H1 (cell line): ENCODE data around the gene DRC7. TPM values are rescaled to one million over a fixed set of nuclear protein-coding genes. Genes with fewer than 3 reads are reported as not detected.
A peak's percentile ranks its signal among the peaks of the same experiment; 100 is the strongest.

Experiments
- CTCF ChIA-PET: fragments of 300-600 bp; sonication (Branson Sonifier 250); formaldehyde crosslinking; loops from one replicate; lab custom pipeline; 2021; ENCODE audit not compliant: partially characterized antibody; lab: Charles Lee
- POLR2A ChIA-PET: fragments of 300-600 bp; sonication (Branson Sonifier 250); formaldehyde crosslinking; loops from one replicate; lab custom pipeline; 2021; ENCODE audit warnings: inconsistent platforms; ENCODE audit not compliant: partially characterized antibody; lab: Charles Lee
- DNase-seq, 2 experiments: peaks; one replicate each; pipeline versions ENCODE4 v3.0.0 to v3.0.0-alpha.2; 2010 to 2022; ENCODE audit warnings: low spot score in 2 of 2, low read depth in 1 of 2, mixed read lengths in 1 of 2
- FAIRE-seq: peaks from 2 replicates; lab custom pipeline; 2011; peaks lifted over from hg19 to GRCh38; lab: Jason Lieb, UNC
- H2AFZ ChIP-seq: 2 replicates; pipeline ENCODE4 v1.8.1; 2012; ENCODE audit warnings: low read length, inconsistent platforms
- H2AK5ac ChIP-seq: 2 replicates; pipeline ENCODE4 v1.6.1; 2013; ENCODE audit warnings: low read depth, low read length
- H2BK120ac ChIP-seq: replicated peaks from 2 replicates; pipeline ENCODE3; 2013; ENCODE audit warnings: low read depth, low read length, inconsistent platforms
- H2BK12ac ChIP-seq: 2 replicates; pipeline ENCODE4 v1.6.1; 2013; ENCODE audit warnings: low read depth, low read length
- H2BK15ac ChIP-seq: 2 replicates; pipeline ENCODE4 v1.6.1; 2013; ENCODE audit warnings: low read length
- H2BK20ac ChIP-seq: 2 replicates; pipeline ENCODE4 v1.6.1; 2013; ENCODE audit warnings: low read length
- H2BK5ac ChIP-seq: 2 replicates; pipeline ENCODE4 v1.6.1; 2013; ENCODE audit warnings: low read depth, low read length
- H3K14ac ChIP-seq: 2 replicates; pipeline ENCODE4 v1.6.1; 2013; ENCODE audit warnings: inconsistent platforms; ENCODE audit not compliant: insufficient read length
- H3K18ac ChIP-seq: 2 replicates; pipeline ENCODE4 v1.6.1; 2013; ENCODE audit warnings: low read length; ENCODE audit errors: extremely low read depth
- H3K23ac ChIP-seq: 2 replicates; pipeline ENCODE4 v1.6.1; 2013; ENCODE audit warnings: inconsistent platforms; ENCODE audit not compliant: insufficient read length
- H3K23me2 ChIP-seq: 2 replicates; pipeline ENCODE4 v1.6.1; 2013; ENCODE audit warnings: low read depth, low read length
- H3K27ac ChIP-seq: 2 replicates; pipeline ENCODE4 v1.6.1; 2011; ENCODE audit warnings: low read depth, low read length, inconsistent platforms
- H3K27me3 ChIP-seq, 4 experiments: replicated peaks in 1 of 4; 1 replicate in 1 of 4; 2 replicates in 3 of 4; pipeline versions ENCODE4 v1.6.1 to v1.8.1; 2011 to 2013; ENCODE audit warnings: low read length in 3 of 4, mild to moderate bottlenecking in 3 of 4, inconsistent platforms in 2 of 4, mixed read lengths in 2 of 4, moderate library complexity in 1 of 4; ENCODE audit not compliant: control insufficient read depth in 3 of 4, insufficient read depth in 3 of 4; ENCODE audit errors: extremely low read depth in 1 of 4
- H3K36me3 ChIP-seq, 4 experiments: 2 replicates each; pipeline versions ENCODE4 v1.6.1 to v1.8.1; 2011 to 2013; ENCODE audit warnings: mild to moderate bottlenecking in 4 of 4, low read length in 3 of 4, moderate library complexity in 2 of 4, control low read depth in 1 of 4, inconsistent platforms in 1 of 4; ENCODE audit not compliant: insufficient read depth in 4 of 4, control insufficient read depth in 2 of 4
- H3K4ac ChIP-seq: replicated peaks from 2 replicates; pipeline ENCODE3; 2013; ENCODE audit warnings: low read length, low read depth, mixed read lengths, inconsistent platforms; ENCODE audit not compliant: insufficient read length
- H3K4me1 ChIP-seq, 4 experiments: replicated peaks in 1 of 4; 1 replicate in 1 of 4; 2 replicates in 3 of 4; pipeline versions ENCODE4 v1.6.1 to v1.8.1; 2011 to 2013; ENCODE audit warnings: low read length in 3 of 4, inconsistent platforms in 2 of 4, mixed read lengths in 1 of 4; ENCODE audit not compliant: insufficient read depth in 4 of 4, control insufficient read depth in 3 of 4
- H3K4me2 ChIP-seq, 2 experiments: 2 replicates each; pipeline versions ENCODE4 v1.6.1 to v1.8.1; 2011 to 2013; ENCODE audit warnings: low read depth in 2 of 2, low read length in 2 of 2, control low read depth in 1 of 2, inconsistent platforms in 1 of 2, mild to moderate bottlenecking in 1 of 2; ENCODE audit not compliant: insufficient read depth in 1 of 2
- H3K4me3 ChIP-seq, 4 experiments: fragments of 200-600, 300-600 bp in 1 of 4; sonication (generic), shearing (Covaris generic), sonication (Bioruptor Twin) in 1 of 4; 2 replicates each; pipeline versions ENCODE4 v1.5.1 to v1.8.1; 2011 to 2016; ENCODE audit warnings: low read length in 4 of 4, low read depth in 3 of 4, control low read depth in 2 of 4, inconsistent platforms in 2 of 4, mild to moderate bottlenecking in 2 of 4, mixed read lengths in 1 of 4, moderate library complexity in 1 of 4; ENCODE audit not compliant: insufficient read depth in 2 of 4; ENCODE audit errors: extremely low read depth in 1 of 4
- H3K56ac ChIP-seq: replicated peaks from 2 replicates; pipeline ENCODE3; 2013; ENCODE audit warnings: low read depth, mild to moderate bottlenecking, mixed read lengths, low read length, inconsistent platforms; ENCODE audit not compliant: insufficient read length
- H3K79me1 ChIP-seq: 2 replicates; pipeline ENCODE4 v1.6.1; 2013; ENCODE audit warnings: low read depth, low read length, control low read depth
- H3K79me2 ChIP-seq, 2 experiments: 2 replicates each; pipeline versions ENCODE4 v1.6.1 to v1.8.1; 2012 to 2013; ENCODE audit warnings: low read length in 2 of 2, mild to moderate bottlenecking in 2 of 2, inconsistent platforms in 1 of 2; ENCODE audit not compliant: insufficient read depth in 2 of 2, control insufficient read depth in 1 of 2
- H3K9ac ChIP-seq, 4 experiments: replicated peaks in 1 of 4; 1 replicate in 1 of 4; 2 replicates in 3 of 4; pipeline versions ENCODE4 v1.6.1 to v1.8.1; 2011 to 2013; ENCODE audit warnings: low read depth in 3 of 4, low read length in 3 of 4, control low read depth in 2 of 4, mild to moderate bottlenecking in 2 of 4, moderate library complexity in 2 of 4, inconsistent platforms in 1 of 4; ENCODE audit errors: extremely low read depth in 1 of 4
- H3K9me3 ChIP-seq, 2 experiments: 2 replicates each; pipeline versions ENCODE4 v1.6.1 to v1.8.1; 2012 to 2013; ENCODE audit warnings: mild to moderate bottlenecking in 2 of 2, moderate library complexity in 2 of 2, control low read depth in 1 of 2, inconsistent platforms in 1 of 2, low read depth in 1 of 2, low read length in 1 of 2, mixed read lengths in 1 of 2; ENCODE audit not compliant: insufficient read depth in 2 of 2
- H4K20me1 ChIP-seq, 2 experiments: replicated peaks in 1 of 2; 2 replicates each; pipeline versions ENCODE3 to v1.8.1; 2011 to 2013; ENCODE audit warnings: inconsistent platforms in 2 of 2, low read length in 2 of 2, mild to moderate bottlenecking in 1 of 2; ENCODE audit not compliant: insufficient read depth in 2 of 2, control insufficient read depth in 1 of 2
- H4K5ac ChIP-seq: 2 replicates; pipeline ENCODE4 v1.6.1; 2013; ENCODE audit warnings: low read length, low read depth, mixed read lengths, inconsistent platforms; ENCODE audit not compliant: insufficient read length
- H4K8ac ChIP-seq: 2 replicates; pipeline ENCODE4 v1.8.0; 2013; ENCODE audit warnings: mild to moderate bottlenecking, moderate library complexity, low read length, inconsistent platforms; ENCODE audit not compliant: insufficient read depth; ENCODE audit errors: extremely low read depth
- H4K91ac ChIP-seq: replicated peaks from 2 replicates; pipeline ENCODE3; 2013; ENCODE audit warnings: low read length, mixed read lengths, inconsistent platforms; ENCODE audit not compliant: insufficient read length
- BCL11A ChIP-seq, 2 experiments: IDR thresholded peaks; one replicate each; pipeline ENCODE4 v1.6.1; 2011; ENCODE audit warnings: low read depth in 2 of 2, low read length in 2 of 2, mild to moderate bottlenecking in 2 of 2
- CBX5 ChIP-seq: fragments of 300-800, 300-1000 bp; sonication (generic); IDR thresholded peaks from 2 replicates; pipeline ENCODE4 v1.7.1; 2016; ENCODE audit warnings: antibody characterized with exemption, low read length, low read depth
- CHD2 ChIP-seq: IDR thresholded peaks from 2 replicates; pipeline ENCODE4 v1.6.1; 2012; ENCODE audit warnings: low read length, improper control_type of control experiment
- E2F6 ChIP-seq: IDR thresholded peaks from 2 replicates; pipeline ENCODE4 v1.6.1; 2012; ENCODE audit warnings: inconsistent platforms
- EZH2 ChIP-seq: fragments of 200-600 bp; sonication (generic); IDR thresholded peaks from 2 replicates; pipeline ENCODE4 v1.7.1; 2012; ENCODE audit warnings: low read depth, mild to moderate bottlenecking, moderate library complexity, low read length, inconsistent platforms; ENCODE audit not compliant: severe bottlenecking
- KDM4A ChIP-seq: IDR thresholded peaks from one replicate; pipeline ENCODE4 v1.7.1; 2012; ENCODE audit warnings: low read depth, mild to moderate bottlenecking, moderate library complexity, low read length, inconsistent platforms; ENCODE audit not compliant: severe bottlenecking
- MAX ChIP-seq: IDR thresholded peaks from 2 replicates; pipeline ENCODE4 v1.6.1; 2012; ENCODE audit warnings: inconsistent platforms
- POLR2AphosphoS5 ChIP-seq: IDR thresholded peaks from 2 replicates; pipeline ENCODE4 v1.6.1; 2011; ENCODE audit warnings: low read depth, low read length
- RAD21 ChIP-seq, 2 experiments: IDR thresholded peaks in 1 of 2; conservative IDR thresholded peaks in 1 of 2; 2 replicates each; pipeline ENCODE4 v1.6.1; 2011; ENCODE audit warnings: low read depth in 2 of 2, low read length in 2 of 2, improper control_type of control experiment in 1 of 2, inconsistent platforms in 1 of 2, mild to moderate bottlenecking in 1 of 2, moderate library complexity in 1 of 2
- ZNF274 ChIP-seq: IDR thresholded peaks from 2 replicates; pipeline ENCODE4 v1.7.0; 2012; ENCODE audit warnings: low read length, borderline replicate concordance; ENCODE audit errors: extremely low read depth
- WGBS, 2 experiments: shearing (Covaris generic) in 1 of 2; methylation state at CpG; one replicate each; pipeline versions ENCODE4 v1.1.6 to v1.1.7; 2013 to 2015; ENCODE audit warnings: low lambda C conversion rate in 2 of 2, mixed read lengths in 2 of 2, inconsistent platforms in 1 of 2, low coverage in 1 of 2, missing lambda C conversion rate in 1 of 2; ENCODE audit not compliant: insufficient replicate concordance in 2 of 2, insufficient coverage in 1 of 2, insufficient read length in 1 of 2; ENCODE audit errors: extremely low coverage in 1 of 2, missing lambda C conversion rate in 1 of 2; 5-methylcytosine and 5-hydroxymethylcytosine counted together
- polyA plus RNA-seq, 7 experiments: library from polyadenylated mRNA; depleted of rRNA in 3 of 7; stranded (reverse) in 5 of 7; unstranded in 2 of 7; fragments of >200 nt in 5 of 7; fragments of 200-250 nt in 2 of 7; gene quantifications; 1 replicate in 5 of 7; 2 replicates in 1 of 7; 4 replicates in 1 of 7; pipeline versions ENCODE4 v1.2.1 to v1.2.3, GENCODE V29; 2011 to 2013; ENCODE audit warnings: missing spikeins in 2 of 7, mixed read lengths in 2 of 7
- total RNA-seq: library from RNA; stranded (reverse); fragmentation: NEBNext Ultra II Directional; extraction: Animal tissue kit (Norgen Biotek cat#: 25700); gene quantifications from 2 replicates; pipeline ENCODE4 v1.2.1, GENCODE V29; 2021

DRC7 gene
- total and polyA plus RNA-seq, 2 of the 8 experiments (the other 6 are each of a cell fraction or from before 2014, with no cell fraction given) = 0.14 TPM; not detected in 1

GRCh38 chr16:57735755-57736418, 41.3 kb downstream of the DRC7 start, which contains the start of gene KATNB1:
Gene KATNB1 (plus strand): TSS chr16:57735770. CDS start chr16:57737244, 1,474 bp downstream.
- peak within 1 kb of the TSS; percentile 85 for H3K18ac ChIP-seq
- H3K14ac ChIP-seq = no peak within 1 kb of the TSS
- H3K4me1 ChIP-seq = peaks cover 0 to 15% (median 4%) of the 10 kb centered on the region in 4 experiments; a peak in 6 of 7 replicates
- peak within 1 kb of the TSS; percentile 89 for H3K27ac ChIP-seq
- FAIRE-seq (no peak), DNase-seq (no peak)
- H3K4ac ChIP-seq = peak within 1 kb of the TSS; percentile 36
- no peak within 1 kb of the TSS for H4K91ac ChIP-seq
- no peaks in the 10 kb centered on the region; a peak in 1 of 4 replicates for H3K79me2 ChIP-seq
- peak within 1 kb of the TSS; percentile 31 for H4K5ac ChIP-seq
- peak within 1 kb of the TSS; percentile 46 to 98 (median 90) for H3K9ac ChIP-seq
- H3K4me2 ChIP-seq = peak within 1 kb of the TSS; percentile 78 to 95
- H3K23me2 ChIP-seq = peaks cover 13% of the 10 kb centered on the region; the same call in 1 of the 2 replicates
- H3K36me3 ChIP-seq = peaks cover 0 to 5% (median 0%) of the 10 kb centered on the region in 4 experiments; a peak in 3 of 8 replicates
- WGBS, 2 experiments = 7% methylated on average over 19 of the region's 35 CpGs; no CpG with 5 or more reads in 1 of the 2 experiments
- no peaks in the 10 kb centered on the region for H3K79me1 ChIP-seq
- H2BK20ac ChIP-seq = no peak within 1 kb of the TSS
- POLR2A ChIA-PET = interaction anchor here (0.6 to 4.2 kb wide), 31 partner anchors 10 to 799 kb away, joined by 3 to 22 read pairs (median 4); partner anchors contain the start of genes ADGRG3, CCDC102A, MMP15 and USB1
- no peak within 1 kb of the TSS for H3K23ac ChIP-seq
- 0 out of 2 replicates have a peak within 1 kb of the TSS, but pooled peaks have one; percentile 53 for H2AK5ac ChIP-seq
- H4K20me1 ChIP-seq = peaks cover 0 to 4% of the 10 kb centered on the region in 2 experiments
- peak within 1 kb of the TSS; percentile 73 to 93 (median 86) for H3K4me3 ChIP-seq
- no peak within 1 kb of the TSS; the same call in 1 of the 2 replicates for H2AFZ ChIP-seq
- CTCF ChIA-PET = interaction anchor here (0.5 to 2.8 kb wide), 24 partner anchors 9 to 287 kb away, joined by 3 to 24 read pairs (median 3); partner anchors contain the start of gene KIFC3
- no peak within 1 kb of the TSS for H2BK120ac ChIP-seq
- H2BK5ac ChIP-seq = peak within 1 kb of the TSS; percentile 90
- H2BK12ac ChIP-seq = peak within 1 kb of the TSS; percentile 39; the same call in 1 of the 2 replicates
- no peaks in the 10 kb centered on the region; a peak in 1 of 7 replicates for H3K27me3 ChIP-seq
- peak within 1 kb of the TSS; percentile 62 for H3K56ac ChIP-seq
- H4K8ac ChIP-seq = peak within 1 kb of the TSS; percentile 93
- H3K9me3 ChIP-seq = no peaks in the 10 kb centered on the region; a peak in 1 of 4 replicates
- no peak within 1 kb of the TSS for H2BK15ac ChIP-seq
- TF ChIP-seq CHD2 = no peak
- TF ChIP-seq EZH2 = no peak
- TF ChIP-seq BCL11A (IDR thresholded peaks at IDR 0.05; ENCODE audit: low read depth in 2 of 2, low read length in 2 of 2) = no peak
- peak; percentile 80 for TF ChIP-seq KDM4A
- TF ChIP-seq ZNF274 = no peak
- peak; percentile 73; the same call in 1 of the 2 replicates for TF ChIP-seq POLR2AphosphoS5
- no peak for TF ChIP-seq RAD21 (IDR thresholded peaks at IDR 0.05 in 1 of 2, conservative IDR thresholded peaks at IDR 0.05 in 1 of 2; ENCODE audit: low read depth in 2 of 2, low read length in 2 of 2)
- peak; percentile 83 for TF ChIP-seq E2F6
- no peak for TF ChIP-seq CBX5
- peak; percentile 76 for TF ChIP-seq MAX
